Stimulated activated CD4-positive, alpha-beta T cell treated with anti-CD3 and anti-CD28 coated beads, Interleukin-12 subunit alpha, Interleukin-12 subunit beta, amount 100 ng/mL, for 24 hours (primary cell): ENCODE results near the gene BIRC3.
"Not testable (repeated sequence)": the region's sequence is repeated elsewhere in the genome, so short reads cannot be mapped to it uniquely, and the experiment has no call there.

Experiments
- DNase-seq, 2 experiments: peaks; one replicate each; pipeline ENCODE4 v3.0.0-alpha.2; 2020; ENCODE audit warnings: low read depth in 2 of 2

The BIRC3 gene

DNA sequence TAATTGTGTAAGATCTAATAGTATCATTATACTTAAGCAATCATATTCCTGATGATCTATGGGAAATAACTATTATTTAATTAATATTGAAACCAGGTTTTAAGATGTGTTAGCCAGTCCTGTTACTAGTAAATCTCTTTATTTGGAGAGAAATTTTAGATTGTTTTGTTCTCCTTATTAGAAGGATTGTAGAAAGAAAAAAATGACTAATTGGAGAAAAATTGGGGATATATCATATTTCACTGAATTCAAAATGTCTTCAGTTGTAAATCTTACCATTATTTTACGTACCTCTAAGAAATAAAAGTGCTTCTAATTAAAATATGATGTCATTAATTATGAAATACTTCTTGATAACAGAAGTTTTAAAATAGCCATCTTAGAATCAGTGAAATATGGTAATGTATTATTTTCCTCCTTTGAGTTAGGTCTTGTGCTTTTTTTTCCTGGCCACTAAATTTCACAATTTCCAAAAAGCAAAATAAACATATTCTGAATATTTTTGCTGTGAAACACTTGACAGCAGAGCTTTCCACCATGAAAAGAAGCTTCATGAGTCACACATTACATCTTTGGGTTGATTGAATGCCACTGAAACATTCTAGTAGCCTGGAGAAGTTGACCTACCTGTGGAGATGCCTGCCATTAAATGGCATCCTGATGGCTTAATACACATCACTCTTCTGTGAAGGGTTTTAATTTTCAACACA lies 6.4 kb downstream of the BIRC3 start:
- no peak for DNase-seq

- no peak for DNase-seq
Observed at GRCh38 chr11:102325088-102325487, 7.8 kb downstream of the BIRC3 start.

- DNase-seq, result no peak
Observed at GRCh38 chr11:102328748-102329147, 11.5 kb downstream of the BIRC3 start.

DNA sequence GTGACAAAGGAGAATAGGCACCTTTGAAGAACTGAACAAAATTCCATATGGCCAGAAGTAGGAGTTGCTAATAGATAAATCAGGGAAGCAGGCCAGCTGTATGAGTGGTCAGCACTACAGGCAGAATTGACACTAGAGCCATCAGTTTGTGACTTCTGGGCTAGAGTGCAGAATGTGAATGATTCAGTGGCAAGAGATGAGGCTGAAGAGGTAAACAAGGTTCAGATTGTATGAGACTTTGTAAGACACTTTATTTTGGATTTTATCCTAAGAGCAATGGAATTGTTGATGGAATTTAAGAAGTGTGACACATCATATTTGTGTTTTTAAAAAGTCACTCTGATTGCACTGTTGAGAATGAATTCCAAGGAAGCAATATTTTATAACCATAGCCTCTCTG lies 12.9 kb downstream of the BIRC3 start:
- DNase-seq, result no peak

DNA sequence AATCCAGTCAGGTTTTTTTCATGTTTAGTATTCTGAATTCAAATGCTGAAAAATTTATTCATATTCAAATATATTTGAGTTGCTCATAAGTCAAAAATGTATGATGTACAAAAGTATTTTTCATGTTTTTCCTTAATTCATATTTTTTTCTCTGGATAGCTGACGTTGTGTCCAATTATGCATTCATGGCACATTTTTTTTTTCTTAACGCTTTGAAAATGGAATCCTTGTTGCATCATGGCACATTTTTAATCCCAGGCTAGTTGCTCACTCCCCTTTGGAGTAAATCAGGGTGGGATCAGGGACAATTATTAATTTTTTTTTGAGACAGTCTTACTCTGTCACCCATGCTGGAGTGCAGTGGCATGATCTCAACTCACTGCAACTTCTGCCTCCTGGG lies 14.1 kb downstream of the BIRC3 start:
- DNase-seq, result no peak

- no peak for DNase-seq
Observed at GRCh38 chr11:102332611-102332994, 15.3 kb downstream of the BIRC3 start.

- no peak for DNase-seq
Observed at GRCh38 chr11:102338479-102339010, 21.3 kb downstream of the BIRC3 start.

- not testable (repeated sequence) for DNase-seq
Observed at GRCh38 chr11:102341311-102341710, 24.0 kb downstream of the BIRC3 start.

DNA sequence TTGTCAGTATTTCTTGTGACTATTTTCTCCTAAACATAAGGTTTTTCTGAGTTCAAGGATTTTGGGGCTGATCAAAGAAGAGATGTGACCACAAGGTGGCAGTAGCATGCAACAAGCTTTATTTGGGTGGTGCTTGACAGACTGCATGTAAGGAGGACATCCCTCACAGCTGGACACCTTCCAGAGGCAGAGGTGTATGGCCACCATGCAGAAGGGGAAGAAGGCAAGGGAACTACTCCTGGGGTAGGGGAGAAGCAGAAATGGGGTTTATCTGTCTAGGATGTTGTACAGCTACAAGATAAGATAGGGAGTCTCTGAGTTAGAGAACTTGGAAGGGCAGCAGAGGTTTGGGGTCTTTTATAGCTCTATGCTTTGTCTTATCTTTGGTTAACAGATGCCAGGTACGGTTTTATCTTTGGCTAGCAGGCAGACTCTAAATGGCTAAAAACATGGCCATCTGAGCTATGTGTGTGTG lies 24.6 kb downstream of the BIRC3 start:
- DNase-seq, result peak in 1 of 2 experiments; percentile 62

DNA sequence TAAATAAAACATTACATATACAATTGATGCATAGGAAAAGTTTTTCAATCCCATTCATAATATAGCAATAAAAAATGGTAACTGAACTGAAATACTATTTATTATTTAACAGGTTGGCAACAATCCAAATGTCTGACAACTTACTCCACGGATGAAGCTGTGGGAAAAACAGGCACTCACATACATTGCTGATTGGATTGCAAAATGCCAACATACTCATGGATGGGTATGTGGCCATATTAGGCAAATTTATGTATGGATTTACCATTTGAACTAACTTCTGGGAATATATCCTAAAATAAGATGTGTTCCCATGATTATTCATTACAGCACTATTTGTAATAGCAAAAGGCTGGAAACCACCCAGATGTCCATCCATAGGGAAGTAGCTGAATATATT lies 26.5 kb downstream of the BIRC3 start:
- DNase-seq, result no peak

GRCh38 chr11:102345904-102346303 lies 28.6 kb downstream of the BIRC3 start:
- DNase-seq, result no peak

DNA sequence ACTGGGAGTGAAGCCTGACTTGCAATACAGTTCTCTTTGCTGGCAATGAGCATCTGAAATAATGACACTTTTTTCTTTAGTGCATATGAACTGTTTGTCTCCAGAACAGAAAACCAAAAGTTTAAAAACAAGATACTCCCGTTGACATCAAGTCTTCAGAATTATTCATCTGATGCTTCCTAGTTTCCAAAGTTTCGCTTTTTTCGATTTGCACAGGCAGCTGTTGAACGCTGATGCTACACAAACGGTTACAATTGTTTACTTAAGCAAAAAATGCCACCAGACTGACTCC lies 29.1 kb downstream of the BIRC3 start:
- DNase-seq, result no peak

- DNase-seq, result peak; percentile 89 to 93
Observed at GRCh38 chr11:102346748-102347461, 29.6 kb downstream of the BIRC3 start, which contains the start of gene BIRC2. TSS of gene BIRC2 (plus strand) at chr11:102347214. CDS start at chr11:102349855, 2,641 bp downstream.

- DNase-seq, result no peak
Observed at GRCh38 chr11:102347462-102348370, 30.4 kb downstream of the BIRC3 start.

GRCh38 chr11:102357116-102357515 lies 39.8 kb downstream of the BIRC3 start:
- no peak for DNase-seq

GRCh38 chr11:102359372-102359771 lies 42.1 kb downstream of the BIRC3 start:
- no peak for DNase-seq

DNA sequence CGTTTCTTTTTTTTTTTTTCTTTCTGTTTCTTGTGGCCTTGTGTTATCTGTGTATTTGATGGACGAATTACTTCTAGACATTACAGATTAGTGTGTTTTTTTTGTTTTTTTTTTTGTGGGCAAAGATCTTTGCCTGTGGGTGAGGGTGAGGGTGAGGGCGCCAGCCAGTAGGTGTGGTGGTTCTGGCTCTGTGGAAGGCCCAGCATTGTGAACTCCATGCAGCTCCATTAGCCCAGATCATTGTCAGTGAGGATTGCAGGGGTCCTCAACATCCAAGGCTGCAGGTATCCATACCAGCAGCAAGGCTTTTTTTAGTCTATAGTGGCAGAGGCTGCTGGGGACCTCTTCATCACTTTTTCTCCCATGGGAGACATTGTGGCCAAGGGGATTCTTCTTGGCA lies 43.4 kb downstream of the BIRC3 start:
- DNase-seq, result no peak

DNA sequence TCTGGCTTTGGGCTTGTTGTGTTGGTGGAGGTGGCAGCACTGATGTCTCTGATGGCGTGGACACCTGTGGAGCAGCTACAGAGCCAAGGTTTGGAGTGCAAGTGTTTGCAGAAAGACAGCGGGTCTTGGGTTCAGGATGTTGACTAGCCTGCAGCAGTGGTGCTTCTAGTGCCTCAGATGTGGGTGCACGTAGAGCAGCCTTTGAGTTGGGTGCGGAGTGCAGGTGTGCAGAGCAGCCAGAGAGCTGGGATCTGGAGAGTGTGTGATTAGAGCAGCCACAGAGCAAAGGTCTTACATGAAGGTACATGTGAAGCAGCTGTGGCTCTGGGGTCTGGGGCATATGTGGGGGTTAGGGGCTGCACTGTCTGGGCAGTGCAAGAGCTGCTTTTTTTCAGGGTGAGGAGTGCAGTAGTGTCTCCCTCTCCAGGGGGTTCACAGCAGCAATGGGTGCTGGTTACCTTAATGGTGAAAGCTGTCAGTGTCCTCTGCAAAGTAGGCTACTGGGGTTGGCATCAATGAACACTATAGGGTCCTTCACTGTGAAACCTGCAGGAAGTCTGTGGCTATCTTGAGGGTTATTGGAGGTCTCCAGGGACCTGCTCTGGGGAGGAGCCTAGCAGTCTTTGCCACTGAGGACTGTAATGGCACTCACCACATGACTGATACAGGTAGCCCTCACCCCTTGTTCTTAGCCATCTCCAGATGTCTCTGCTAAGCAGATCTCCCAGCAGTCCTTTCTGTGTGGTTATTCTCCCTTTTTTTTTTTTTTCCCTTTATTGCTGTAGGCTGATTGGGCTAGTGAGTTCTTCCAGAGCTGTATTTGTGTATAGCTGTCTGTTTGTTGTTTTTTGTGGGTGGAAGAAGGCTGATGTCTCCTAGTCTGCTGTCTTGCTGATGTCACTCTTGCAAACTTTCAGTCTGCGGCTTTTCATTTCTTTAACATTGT lies 44.1 kb downstream of the BIRC3 start:
- DNase-seq, result no peak

DNA sequence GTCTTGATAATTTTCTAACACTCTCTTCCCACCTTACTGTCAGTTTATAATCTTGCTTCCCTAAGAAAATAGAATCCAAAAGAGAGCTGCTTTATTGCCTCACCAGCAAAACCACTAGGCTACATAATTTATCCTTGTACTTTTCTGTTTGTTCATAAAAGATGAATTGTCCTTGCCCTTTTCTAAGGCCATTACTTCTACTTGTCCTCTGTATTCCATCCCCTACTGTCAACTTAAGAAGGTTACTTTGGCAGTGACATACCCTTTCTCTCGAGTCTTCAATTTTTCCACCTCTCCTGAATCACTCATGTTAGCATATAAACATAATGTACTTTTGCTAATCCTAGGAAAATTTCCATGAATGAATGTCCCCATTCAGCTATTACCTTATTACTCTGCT lies 47.7 kb downstream of the BIRC3 start:
- DNase-seq, result no peak

GRCh38 chr11:102367364-102367763 lies 50.1 kb downstream of the BIRC3 start:
- no peak for DNase-seq

DNA sequence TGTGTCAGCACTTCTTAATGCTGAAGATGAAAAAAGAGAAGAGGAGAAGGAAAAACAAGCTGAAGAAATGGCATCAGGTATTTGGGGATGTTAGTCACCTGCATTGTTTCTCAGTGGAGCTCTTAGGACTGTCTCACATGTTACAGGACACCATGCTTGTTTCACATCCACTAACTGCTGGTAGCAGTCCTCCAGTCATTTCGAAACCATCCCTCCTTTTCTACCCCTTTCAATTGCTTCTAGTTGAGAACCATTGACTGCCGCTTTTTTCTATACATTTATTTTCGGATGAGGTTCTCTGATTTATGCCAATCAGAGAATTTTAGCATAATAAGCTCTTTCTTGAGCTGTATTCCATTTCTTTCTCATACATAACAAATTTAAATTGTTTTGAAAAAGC lies 51.2 kb downstream of the BIRC3 start:
- DNase-seq, result no peak
